Measurements from ENCODE around the gene ERP44.

DNA sequence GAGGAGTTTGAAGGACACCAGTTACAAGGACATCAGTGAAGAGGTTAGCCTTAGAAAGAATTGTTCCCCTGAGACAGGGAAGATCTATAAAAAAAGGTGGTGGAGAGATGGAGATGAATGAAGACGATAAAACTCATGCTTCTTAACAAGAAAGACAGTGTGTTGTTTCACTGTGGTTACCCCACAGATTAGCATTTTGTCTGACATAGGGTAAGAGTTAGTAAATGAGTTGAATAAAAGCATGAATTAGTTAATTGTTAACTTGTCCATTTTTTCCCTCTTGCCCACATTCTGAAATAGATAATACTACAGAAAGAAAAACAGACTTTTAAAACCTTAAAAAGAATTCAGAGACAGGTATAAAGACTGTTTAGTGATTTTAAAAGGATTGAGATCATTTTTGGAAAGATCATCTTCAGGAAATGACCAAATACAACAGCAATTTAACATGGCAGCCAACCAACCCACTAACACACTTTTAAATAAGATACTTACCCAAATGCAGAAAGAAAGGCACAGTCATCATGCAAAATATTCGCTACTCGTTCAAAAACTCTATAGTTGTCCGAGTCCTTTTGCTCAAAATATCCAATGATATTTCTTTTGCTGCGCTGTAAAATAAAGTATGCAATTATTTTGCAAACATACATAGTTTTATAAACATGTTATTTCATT lies 78.5 kb downstream of the ERP44 start:
- TF ChIP-seq, protein P1, sequence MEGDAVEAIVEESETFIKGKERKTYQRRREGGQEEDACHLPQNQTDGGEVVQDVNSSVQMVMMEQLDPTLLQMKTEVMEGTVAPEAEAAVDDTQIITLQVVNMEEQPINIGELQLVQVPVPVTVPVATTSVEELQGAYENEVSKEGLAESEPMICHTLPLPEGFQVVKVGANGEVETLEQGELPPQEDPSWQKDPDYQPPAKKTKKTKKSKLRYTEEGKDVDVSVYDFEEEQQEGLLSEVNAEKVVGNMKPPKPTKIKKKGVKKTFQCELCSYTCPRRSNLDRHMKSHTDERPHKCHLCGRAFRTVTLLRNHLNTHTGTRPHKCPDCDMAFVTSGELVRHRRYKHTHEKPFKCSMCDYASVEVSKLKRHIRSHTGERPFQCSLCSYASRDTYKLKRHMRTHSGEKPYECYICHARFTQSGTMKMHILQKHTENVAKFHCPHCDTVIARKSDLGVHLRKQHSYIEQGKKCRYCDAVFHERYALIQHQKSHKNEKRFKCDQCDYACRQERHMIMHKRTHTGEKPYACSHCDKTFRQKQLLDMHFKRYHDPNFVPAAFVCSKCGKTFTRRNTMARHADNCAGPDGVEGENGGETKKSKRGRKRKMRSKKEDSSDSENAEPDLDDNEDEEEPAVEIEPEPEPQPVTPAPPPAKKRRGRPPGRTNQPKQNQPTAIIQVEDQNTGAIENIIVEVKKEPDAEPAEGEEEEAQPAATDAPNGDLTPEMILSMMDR (IDR thresholded peaks at IDR 0.05), result no peak
- TF ChIP-seq POLR2A (IDR thresholded peaks at IDR 0.05), result no peak

Measured in lower leg skin (tissue), 3 donors.